SK-N-SH (cell line): Measurements from ENCODE around the gene LURAP1L. TPM values are rescaled to one million over a fixed set of nuclear protein-coding genes. Genes with fewer than 3 reads are reported as not detected.

ENCODE experiments used
- CTCF ChIA-PET: fragments of 300-600, 350-600 bp; formaldehyde crosslinking; extraction: SDS; loops from one replicate; lab custom pipeline; 2021; lab: Yijun Ruan, JAX
- POLR2A ChIA-PET: fragments of 350-600 bp; sonication (Branson Sonifier 250); formaldehyde crosslinking; extraction: SDS; loops from one replicate; lab custom pipeline; 2020; ENCODE audit warnings: antibody characterized with exemption, inconsistent platforms; lab: Yijun Ruan, JAX
- DNase-seq: peaks from one replicate; pipeline ENCODE4 v3.0.0; 2012
- H2AFZ ChIP-seq: fragments of 200-600 bp; sonication (generic); 2 replicates; pipeline ENCODE4 v1.8.1; 2016; ENCODE audit warnings: antibody characterized with exemption, mild to moderate bottlenecking, low read depth
- H3F3A ChIP-seq: fragments of 200-600 bp; sonication (generic); replicated peaks from 2 replicates; pipeline ENCODE3; 2016; ENCODE audit warnings: antibody characterized with exemption, mild to moderate bottlenecking; ENCODE audit not compliant: insufficient read depth
- H3K27ac ChIP-seq, 2 experiments: fragments of 200-500 bp in 1 of 2; fragments of 200-600 bp in 1 of 2; sonication (Bioruptor generic) in 1 of 2; sonication (generic), shearing (Covaris generic) in 1 of 2; 2 replicates each; pipeline versions ENCODE4 v1.5.1 to v1.6.1; 2014 to 2016; ENCODE audit warnings: low read depth in 2 of 2, inconsistent platforms in 1 of 2, low read length in 1 of 2, mild to moderate bottlenecking in 1 of 2, mixed read lengths in 1 of 2
- H3K27me3 ChIP-seq: fragments of 200-600 bp; sonication (generic), shearing (Covaris generic); 2 replicates; pipeline ENCODE4 v1.6.1; 2016; ENCODE audit warnings: mixed run types; ENCODE audit not compliant: insufficient read depth
- H3K36me3 ChIP-seq, 2 experiments: fragments of 200-500 bp in 1 of 2; fragments of 200-600 bp in 1 of 2; sonication (Bioruptor generic) in 1 of 2; sonication (generic) in 1 of 2; replicated peaks in 1 of 2; 2 replicates each; pipeline versions ENCODE3 to v1.5.1; 2014 to 2016; ENCODE audit warnings: low read length in 1 of 2, mild to moderate bottlenecking in 1 of 2; ENCODE audit not compliant: insufficient read depth in 2 of 2, control insufficient read depth in 1 of 2
- H3K4me1 ChIP-seq, 2 experiments: fragments of 200-500 bp in 1 of 2; fragments of 200-600 bp in 1 of 2; sonication (Bioruptor generic) in 1 of 2; sonication (generic), shearing (Covaris generic) in 1 of 2; 2 replicates each; pipeline versions ENCODE4 v1.5.1 to v1.6.1; 2014 to 2016; ENCODE audit warnings: low read depth in 1 of 2, low read length in 1 of 2, mixed run types in 1 of 2; ENCODE audit not compliant: insufficient read depth in 2 of 2, control insufficient read depth in 1 of 2
- H3K4me2 ChIP-seq: fragments of 200-600 bp; sonication (generic), shearing (Covaris generic); 2 replicates; pipeline ENCODE4 v1.6.1; 2017; ENCODE audit warnings: mixed run types
- H3K4me3 ChIP-seq, 2 experiments: fragments of 200-500 bp in 1 of 2; fragments of 200-600 bp in 1 of 2; sonication (Bioruptor generic) in 1 of 2; sonication (generic), shearing (Covaris generic) in 1 of 2; 2 replicates each; pipeline versions ENCODE4 v1.5.1 to v1.8.1; 2014 to 2016; ENCODE audit warnings: low read depth in 2 of 2, inconsistent platforms in 1 of 2, low read length in 1 of 2, mild to moderate bottlenecking in 1 of 2, mixed read lengths in 1 of 2, moderate library complexity in 1 of 2
- H3K79me2 ChIP-seq: fragments of 200-600 bp; sonication (generic); 2 replicates; pipeline ENCODE4 v1.8.1; 2017; ENCODE audit warnings: mild to moderate bottlenecking; ENCODE audit not compliant: insufficient read depth
- H3K9ac ChIP-seq: fragments of 200-600 bp; sonication (generic); 2 replicates; pipeline ENCODE4 v1.6.1; 2017; ENCODE audit warnings: mixed run types
- H3K9me2 ChIP-seq: fragments of 200-600 bp; sonication (generic); 2 replicates; pipeline ENCODE4 v1.6.1; 2017; ENCODE audit warnings: mixed run types
- H3K9me3 ChIP-seq: fragments of 200-600 bp; sonication (generic); 2 replicates; pipeline ENCODE4 v1.6.1; 2017; ENCODE audit warnings: mixed run types, mild to moderate bottlenecking, moderate library complexity
- H4K20me1 ChIP-seq: fragments of 200-600 bp; sonication (generic); 2 replicates; pipeline ENCODE4 v1.6.1; 2017; ENCODE audit warnings: mild to moderate bottlenecking, mixed run types; ENCODE audit not compliant: insufficient read depth
- EP300 ChIP-seq, 2 experiments: IDR thresholded peaks; 2 replicates each; pipeline versions ENCODE4 v1.4.0 to v1.6.1; 2012; ENCODE audit warnings: borderline replicate concordance in 1 of 2, low read depth in 1 of 2, low read length in 1 of 2
- FOSL2 ChIP-seq: IDR thresholded peaks from 2 replicates; pipeline ENCODE4 v1.4.0; 2012; ENCODE audit warnings: low read depth, mild to moderate bottlenecking, moderate library complexity, borderline replicate concordance
- FOXJ3 ChIP-seq: sonication (generic); formaldehyde crosslinking; IDR thresholded peaks from 2 replicates; pipeline ENCODE4 v1.5.1; 2020; ENCODE audit warnings: mild to moderate bottlenecking, missing genetic modification reagents
- FOXM1 ChIP-seq: IDR thresholded peaks from 2 replicates; pipeline ENCODE4 v1.4.0; 2012; ENCODE audit warnings: low read depth, mild to moderate bottlenecking
- GATA2 ChIP-seq: sonication (generic); formaldehyde crosslinking; IDR thresholded peaks from 2 replicates; pipeline ENCODE4 v1.5.0; 2020; ENCODE audit warnings: mild to moderate bottlenecking, missing genetic modification reagents
- IRF3 ChIP-seq: fragments of 150-350 bp; IDR thresholded peaks from 2 replicates; pipeline ENCODE4 v1.6.1; 2016; ENCODE audit warnings: mild to moderate bottlenecking, low read depth, low read length
- NFIC ChIP-seq: IDR thresholded peaks from 2 replicates; pipeline ENCODE4 v1.4.0; 2012; ENCODE audit warnings: borderline replicate concordance
- RFX5 ChIP-seq: IDR thresholded peaks from 2 replicates; pipeline ENCODE4 v1.6.1; 2012; ENCODE audit warnings: mild to moderate bottlenecking, improper control_type of control experiment, low read length
- SIN3A ChIP-seq: IDR thresholded peaks from 2 replicates; pipeline ENCODE4 v1.6.1; 2012; ENCODE audit warnings: low read depth, mild to moderate bottlenecking, low read length, moderate library complexity, borderline replicate concordance
- SMC3 ChIP-seq: IDR thresholded peaks from 2 replicates; pipeline ENCODE4 v1.6.1; 2012; ENCODE audit warnings: low read depth, low read length, improper control_type of control experiment
- USF2 ChIP-seq: fragments of 150-350 bp; IDR thresholded peaks from 2 replicates; pipeline ENCODE4 v1.6.1; 2017; ENCODE audit warnings: antibody characterized with exemption, low read length, low read depth, borderline replicate concordance
- YY1 ChIP-seq: IDR thresholded peaks from 2 replicates; pipeline ENCODE4 v1.4.0; 2012; ENCODE audit warnings: low read depth, mild to moderate bottlenecking
- ZBTB33 ChIP-seq: IDR thresholded peaks from 2 replicates; pipeline ENCODE4 v1.4.0; 2012; ENCODE audit warnings: low read depth, borderline replicate concordance
- WGBS: methylation state at CpG from one replicate; pipeline ENCODE4 v1.1.6; 2017; ENCODE audit warnings: low lambda C conversion rate; 5-methylcytosine and 5-hydroxymethylcytosine counted together
- polyA plus RNA-seq, 3 experiments: library from polyadenylated mRNA; depleted of rRNA; stranded (reverse); fragments of >200 nt; gene quantifications; 2 replicates each; pipeline ENCODE4 v1.2.3, GENCODE V29; 2012
- TF ChIP-seq, protein P1 (sequence below): IDR thresholded peaks from 2 replicates; pipeline ENCODE4 v1.4.0; 2012; ENCODE audit warnings: low read depth, borderline replicate concordance

The LURAP1L gene
- polyA plus RNA-seq, 1 of the 3 experiments (the other 2 are of a cell fraction) = 3.4 TPM

- TF ChIP-seq ZBTB33 = no peak
Observed at GRCh38 chr9:12766357-12766756, 8.5 kb upstream of the LURAP1L start (continued).

DNA sequence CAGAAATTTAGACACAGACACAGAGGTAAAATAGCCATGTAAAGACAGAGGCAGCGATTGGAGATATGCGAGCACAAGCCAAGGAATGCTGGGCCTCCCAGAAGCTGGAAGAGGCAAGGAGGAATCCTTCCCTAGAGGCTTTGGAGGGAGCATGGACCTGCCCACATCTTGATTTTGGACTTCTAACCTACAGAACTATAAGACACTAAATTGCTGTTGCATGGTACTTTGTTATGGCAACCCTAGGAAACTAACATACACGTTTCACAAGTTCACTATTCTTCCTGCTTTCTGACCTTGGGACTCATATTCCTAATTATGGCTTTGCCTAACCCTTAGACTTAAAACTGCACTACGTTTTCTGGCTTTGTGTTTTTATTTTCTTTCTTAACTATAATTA is 4.6 kb upstream of the LURAP1L start:
- no peak for DNase-seq
- no peak for TF ChIP-seq SIN3A
- TF ChIP-seq NFIC = no peak
- no peak for TF ChIP-seq GATA2 (CRISPR knock-in tag)
- no peak for TF ChIP-seq IRF3
- no peak for TF ChIP-seq USF2
- TF ChIP-seq, protein P1, sequence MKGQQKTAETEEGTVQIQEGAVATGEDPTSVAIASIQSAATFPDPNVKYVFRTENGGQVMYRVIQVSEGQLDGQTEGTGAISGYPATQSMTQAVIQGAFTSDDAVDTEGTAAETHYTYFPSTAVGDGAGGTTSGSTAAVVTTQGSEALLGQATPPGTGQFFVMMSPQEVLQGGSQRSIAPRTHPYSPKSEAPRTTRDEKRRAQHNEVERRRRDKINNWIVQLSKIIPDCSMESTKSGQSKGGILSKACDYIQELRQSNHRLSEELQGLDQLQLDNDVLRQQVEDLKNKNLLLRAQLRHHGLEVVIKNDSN = no peak
- no peak for TF ChIP-seq YY1
- no peak for TF ChIP-seq FOXM1
- TF ChIP-seq EP300 (IDR thresholded peaks at IDR 0.05; ENCODE audit: borderline replicate concordance in 1 of 2, low read depth in 1 of 2, low read length in 1 of 2) = no peak
- no peak for TF ChIP-seq RFX5
- TF ChIP-seq SMC3 = no peak
- TF ChIP-seq FOXJ3 (CRISPR knock-in tag) = no peak
- no peak for TF ChIP-seq FOSL2
- Histone ChIP-seq H3K9me2 (no peaks in the 10 kb centered on the region), H3K79me2 (no peaks in the 10 kb centered on the region), H3K27me3 (no peaks in the 10 kb centered on the region), H2AFZ (no peak overlapping the region), H3K27ac (no peak overlapping the region), H4K20me1 (no peaks in the 10 kb centered on the region), H3K9ac (no peak overlapping the region), H3K36me3 (no peaks in the 10 kb centered on the region), H3F3A (no peaks in the 10 kb centered on the region), H3K4me3 (no peak overlapping the region), H3K4me2 (no peak overlapping the region), H3K4me1 (no peaks in the 10 kb centered on the region), H3K9me3 (no peaks in the 10 kb centered on the region)
- ChIA-PET CTCF (interaction anchor here (0.9 to 1.2 kb wide), 2 partner anchors 51 to 68 kb away, joined by 3 read pairs; no protein-coding TSS in a partner anchor), POLR2A (no interaction called here)
- WGBS = 83% methylated on average over 4 of the region's 4 CpGs
